DND-41 (cell line): ENCODE data around the gene SERGEF.

Source experiments
- ATAC-seq: fragments of 200-7000 bp; cut with Tn5 transposase; 3 replicates; pipeline ENCODE4 v1.9.1; 2021; ENCODE audit warnings: low read depth; ENCODE audit not compliant: insufficient read depth
- DNase-seq: peaks from one replicate; pipeline ENCODE4 v3.0.0-alpha.2; 2020
- H2AFZ ChIP-seq: 2 replicates; pipeline ENCODE4 v1.6.0; 2012; ENCODE audit warnings: low read depth, low read length
- H3K27ac ChIP-seq: 2 replicates; pipeline ENCODE4 v1.5.1; 2012; ENCODE audit warnings: low read length, inconsistent platforms
- H3K27me3 ChIP-seq: fragments of 200-600 bp; sonication (generic); 2 replicates; pipeline ENCODE4 v1.6.0; 2012; ENCODE audit warnings: low read length, mild to moderate bottlenecking, inconsistent platforms; ENCODE audit not compliant: insufficient read depth, poor library complexity
- H3K36me3 ChIP-seq: 2 replicates; pipeline ENCODE4 v1.5.1; 2012; ENCODE audit warnings: low read length, inconsistent platforms; ENCODE audit not compliant: insufficient read depth
- H3K4me1 ChIP-seq: 2 replicates; pipeline ENCODE4 v1.5.1; 2012; ENCODE audit warnings: mild to moderate bottlenecking, low read length; ENCODE audit not compliant: insufficient read depth
- H3K4me2 ChIP-seq: 2 replicates; pipeline ENCODE4 v1.6.0; 2012; ENCODE audit warnings: mild to moderate bottlenecking, moderate library complexity, low read length, inconsistent platforms; ENCODE audit not compliant: insufficient read depth
- H3K4me3 ChIP-seq, 2 experiments: fragments of 200-600 bp in 1 of 2; shearing (Covaris generic) in 1 of 2; 2 replicates each; pipeline ENCODE4 v1.5.1; 2012 to 2016; ENCODE audit warnings: inconsistent platforms in 2 of 2, low read length in 2 of 2, mild to moderate bottlenecking in 2 of 2, low read depth in 1 of 2, moderate library complexity in 1 of 2
- H3K79me2 ChIP-seq: 2 replicates; pipeline ENCODE4 v1.6.0; 2012; ENCODE audit warnings: low read length, inconsistent platforms; ENCODE audit not compliant: insufficient read depth
- H3K9ac ChIP-seq: 2 replicates; pipeline ENCODE4 v1.6.0; 2012; ENCODE audit warnings: low read depth, mild to moderate bottlenecking, inconsistent platforms, low read length, moderate library complexity
- H3K9me3 ChIP-seq: 2 replicates; pipeline ENCODE4 v1.5.1; 2012; ENCODE audit warnings: low read length, moderate library complexity, mild to moderate bottlenecking, inconsistent platforms; ENCODE audit not compliant: insufficient read depth, severe bottlenecking
- H4K20me1 ChIP-seq: 2 replicates; pipeline ENCODE4 v1.6.0; 2012; ENCODE audit warnings: low read length; ENCODE audit not compliant: insufficient read depth
- EZH2 ChIP-seq: IDR thresholded peaks from 3 replicates; pipeline ENCODE4 v1.6.1; 2012; ENCODE audit warnings: borderline replicate concordance, low read depth, mild to moderate bottlenecking, moderate library complexity, low read length, inconsistent platforms; ENCODE audit not compliant: severe bottlenecking
- TF ChIP-seq, protein P1 (sequence below): IDR thresholded peaks from 2 replicates; pipeline ENCODE4 v1.5.1; 2012; ENCODE audit warnings: borderline replicate concordance, low read length, moderate library complexity, mild to moderate bottlenecking; ENCODE audit not compliant: poor library complexity, severe bottlenecking; ENCODE audit errors: extremely low read depth

Gene SERGEF

DNA sequence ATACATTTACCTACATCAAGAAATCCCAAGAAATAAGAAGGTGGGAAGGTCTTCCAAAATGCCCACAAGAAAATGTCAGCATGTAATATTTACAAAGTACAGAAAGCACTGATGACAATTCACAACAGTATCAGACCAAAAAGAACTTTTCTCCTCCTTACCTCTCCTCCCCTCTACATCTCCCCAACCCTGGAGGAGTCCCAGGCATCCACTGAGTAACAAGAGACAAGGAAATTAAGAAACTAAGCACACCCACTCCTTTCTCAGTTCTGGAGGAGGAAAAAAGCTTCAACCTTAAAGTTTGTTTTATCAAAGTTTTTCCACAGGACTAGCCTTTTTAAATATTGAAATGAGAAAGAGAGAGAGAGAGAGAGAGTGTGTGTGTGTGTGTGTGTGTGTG is 2.0 kb upstream of the SERGEF start:
- H3K4me2 ChIP-seq: no peak overlapping the region
- DNase-seq (no peak), ATAC-seq (no peak)
- H3K4me3 ChIP-seq: no peak overlapping the region
- H3K27ac ChIP-seq: no peak overlapping the region
- TF ChIP-seq EZH2: no peak
- TF ChIP-seq, protein P1, sequence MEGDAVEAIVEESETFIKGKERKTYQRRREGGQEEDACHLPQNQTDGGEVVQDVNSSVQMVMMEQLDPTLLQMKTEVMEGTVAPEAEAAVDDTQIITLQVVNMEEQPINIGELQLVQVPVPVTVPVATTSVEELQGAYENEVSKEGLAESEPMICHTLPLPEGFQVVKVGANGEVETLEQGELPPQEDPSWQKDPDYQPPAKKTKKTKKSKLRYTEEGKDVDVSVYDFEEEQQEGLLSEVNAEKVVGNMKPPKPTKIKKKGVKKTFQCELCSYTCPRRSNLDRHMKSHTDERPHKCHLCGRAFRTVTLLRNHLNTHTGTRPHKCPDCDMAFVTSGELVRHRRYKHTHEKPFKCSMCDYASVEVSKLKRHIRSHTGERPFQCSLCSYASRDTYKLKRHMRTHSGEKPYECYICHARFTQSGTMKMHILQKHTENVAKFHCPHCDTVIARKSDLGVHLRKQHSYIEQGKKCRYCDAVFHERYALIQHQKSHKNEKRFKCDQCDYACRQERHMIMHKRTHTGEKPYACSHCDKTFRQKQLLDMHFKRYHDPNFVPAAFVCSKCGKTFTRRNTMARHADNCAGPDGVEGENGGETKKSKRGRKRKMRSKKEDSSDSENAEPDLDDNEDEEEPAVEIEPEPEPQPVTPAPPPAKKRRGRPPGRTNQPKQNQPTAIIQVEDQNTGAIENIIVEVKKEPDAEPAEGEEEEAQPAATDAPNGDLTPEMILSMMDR: no peak
- peaks cover 33% of the 10 kb centered on the region for H3K4me1 ChIP-seq
- peaks cover 22% of the 10 kb centered on the region for H3K79me2 ChIP-seq
- no peak overlapping the region for H3K9ac ChIP-seq
- H4K20me1 ChIP-seq: no peaks in the 10 kb centered on the region
- H3K36me3 ChIP-seq: no peaks in the 10 kb centered on the region
- no peaks in the 10 kb centered on the region for H3K9me3 ChIP-seq
- peak overlapping the region; percentile 89; the same call in 1 of the 2 replicates for H2AFZ ChIP-seq
- no peaks in the 10 kb centered on the region for H3K27me3 ChIP-seq

DNA sequence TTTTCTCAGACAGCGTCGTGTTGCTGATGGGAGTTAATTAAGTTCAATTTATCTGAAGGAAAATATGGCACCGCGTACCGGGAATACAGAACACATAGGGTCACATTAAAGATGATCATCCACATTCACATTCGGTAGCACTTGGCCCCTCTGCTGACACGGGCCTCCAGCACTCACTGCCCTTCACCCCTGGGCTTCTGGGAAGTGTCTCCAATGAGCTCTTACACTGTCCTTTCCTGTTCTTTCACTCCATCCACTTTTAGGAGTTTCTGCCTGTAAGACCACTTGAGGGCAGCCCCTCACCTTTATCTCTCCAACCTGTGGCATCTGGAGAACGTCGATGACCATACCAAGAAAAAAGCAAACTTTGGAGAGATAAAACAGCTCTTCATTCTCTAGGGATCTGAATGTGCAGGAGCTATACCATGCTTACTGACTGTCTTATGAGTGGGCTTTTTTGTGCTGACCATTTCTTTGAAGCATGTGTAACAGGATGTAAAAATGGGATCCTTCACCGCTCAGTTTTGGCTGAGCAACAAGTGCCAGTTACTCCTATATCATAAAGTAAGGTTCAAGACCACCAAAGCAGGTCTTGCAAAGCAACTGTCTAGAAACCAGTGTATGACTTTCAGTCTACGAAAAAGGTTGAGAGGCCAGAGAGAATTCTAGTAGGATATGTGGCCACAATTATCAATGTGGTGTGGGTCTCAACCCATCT is 1.1 kb upstream of the SERGEF start:
- Histone ChIP-seq H3K4me3 (peak overlapping the region; percentile 52 to 73; a peak in 3 of 4 replicates), H3K9ac (peak overlapping the region; percentile 70), H3K79me2 (peaks cover 22% of the 10 kb centered on the region), H3K4me2 (peak overlapping the region; percentile 96), H3K27me3 (no peaks in the 10 kb centered on the region), H3K36me3 (no peaks in the 10 kb centered on the region), H3K4me1 (peaks cover 33% of the 10 kb centered on the region), H3K27ac (peak overlapping the region; percentile 88), H2AFZ (peak overlapping the region; percentile 89), H4K20me1 (no peaks in the 10 kb centered on the region), H3K9me3 (no peaks in the 10 kb centered on the region)
- TF ChIP-seq, protein P1: peak; percentile 21
- no peak for TF ChIP-seq EZH2
- ATAC-seq (no peak), DNase-seq (no peak)

DNA sequence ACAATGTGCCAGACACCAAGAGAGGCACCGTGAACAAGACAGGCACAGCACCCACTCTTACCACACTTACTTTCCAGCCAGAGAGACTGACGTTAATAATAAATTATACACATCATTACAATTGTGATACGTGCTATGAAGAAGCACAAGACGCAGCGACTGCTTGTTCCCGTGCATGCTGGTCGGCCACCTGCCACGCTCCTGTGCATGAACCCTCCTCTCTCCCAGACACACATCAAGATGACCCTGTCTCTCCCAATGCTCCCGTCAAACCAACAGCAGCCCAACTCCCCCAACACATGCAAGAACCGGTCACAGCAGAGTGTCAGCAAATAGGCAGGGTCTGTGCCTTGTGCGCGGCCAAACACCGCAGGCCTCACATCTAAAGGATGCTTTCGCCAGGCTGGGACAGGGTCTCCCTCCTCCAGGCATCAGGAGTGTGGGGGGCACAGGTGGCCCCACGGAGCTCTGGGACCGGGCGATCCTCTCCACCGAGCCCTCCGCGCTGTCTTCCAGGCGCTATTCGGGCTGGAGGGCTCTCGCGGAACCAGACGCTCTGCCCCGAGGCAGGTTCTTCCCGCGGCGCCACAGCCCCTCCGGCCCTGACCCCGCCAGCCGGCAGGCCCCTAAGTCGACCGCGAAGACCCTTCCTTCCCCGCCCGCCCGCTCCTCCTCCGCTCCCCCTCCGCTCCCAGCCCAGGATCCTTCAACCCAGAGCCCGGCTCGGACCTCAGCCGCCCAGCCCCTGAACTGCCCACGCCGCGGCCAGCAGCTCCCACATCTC is 533 bp downstream of the SERGEF start:
- Histone ChIP-seq H3K4me1 (peaks cover 33% of the 10 kb centered on the region), H2AFZ (peak overlapping the region; percentile 89), H3K9me3 (no peaks in the 10 kb centered on the region), H4K20me1 (no peaks in the 10 kb centered on the region), H3K79me2 (peaks cover 22% of the 10 kb centered on the region), H3K4me3 (peak overlapping the region; percentile 52 to 73; a peak in 3 of 4 replicates), H3K36me3 (no peaks in the 10 kb centered on the region), H3K27me3 (no peaks in the 10 kb centered on the region), H3K27ac (peak overlapping the region; percentile 58), H3K4me2 (peak overlapping the region; percentile 96), H3K9ac (peak overlapping the region; percentile 70)
- no peak for TF ChIP-seq EZH2
- TF ChIP-seq, protein P1: no peak
- ATAC-seq (peak; percentile 6), DNase-seq (no peak)
